Renal cortex interstitium (tissue), 11 donors: ENCODE data around the gene TAPBPL. TPM values are rescaled to one million over a fixed set of nuclear protein-coding genes. Genes with fewer than 3 reads are reported as not detected.

Experiments used
- DNase-seq, 11 donors: peaks; one replicate each; pipeline ENCODE4 v3.0.0-alpha.2; 2013; ENCODE audit warnings: low read depth in 9 of 11, low spot score in 4 of 11; ENCODE audit errors: extremely low read depth in 1 of 11
- polyA plus RNA-seq, 3 donors: library from polyadenylated mRNA; unstranded; fragments of 120-200 nt; gene quantifications; one replicate each; pipeline ENCODE4 v1.2.1, GENCODE V29; 2013; ENCODE audit not compliant: insufficient read length in 3 of 3

The TAPBPL gene
- polyA plus RNA-seq, 3 donors = 14.6 to 23.7 (median 14.8) TPM

DNA sequence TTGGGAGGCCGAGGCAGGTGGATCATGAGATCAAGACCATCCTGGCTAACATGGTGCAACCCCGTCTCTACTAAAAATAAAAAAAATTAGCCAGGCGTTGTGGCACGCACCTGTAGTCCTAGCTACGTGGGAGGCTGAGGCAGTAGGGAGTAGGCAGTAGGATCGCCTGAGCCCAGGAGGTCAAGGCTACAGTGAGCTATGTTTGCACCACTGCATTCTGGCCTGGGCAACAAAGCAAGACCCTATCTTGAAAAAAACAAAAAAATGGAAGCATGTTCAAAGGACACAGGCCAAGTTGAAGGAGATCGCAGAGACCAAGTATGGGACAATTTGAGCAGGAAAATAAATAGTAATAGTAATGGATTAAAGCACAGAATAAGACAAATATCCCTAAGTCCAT lies 56.2 kb downstream of the TAPBPL start:
- DNase-seq = no peak

Other genes starting within 250 kb of the TAPBPL start
- 1 to 10 TPM; 3.4 to 4.9 (median 4.1) TPM for gene PLEKHG6, start 141.4 kb upstream of the TAPBPL start, polyA plus RNA-seq
- 10 to 100 TPM; 77.6 to 93.0 (median 88.0) TPM for gene TNFRSF1A, start 110.0 kb upstream of the TAPBPL start, polyA plus RNA-seq
- 10 to 100 TPM; 64.1 to 91.6 (median 68.0) TPM for gene SCNN1A, start 76.5 kb upstream of the TAPBPL start, polyA plus RNA-seq
- 10 to 100 TPM; 52.6 to 71.7 (median 65.2) TPM for gene LTBR, start 67.9 kb upstream of the TAPBPL start, polyA plus RNA-seq
- 1 to 10 TPM in 2 of 3 donors, under 1 TPM in 1; 0.40 to 2.2 (median 1.3) TPM for gene CD27, start 7.1 kb upstream of the TAPBPL start, polyA plus RNA-seq
- 10 to 100 TPM; 10.3 to 12.6 (median 11.5) TPM for gene VAMP1, start 18.6 kb downstream of the TAPBPL start, polyA plus RNA-seq
- 100 to 1,000 TPM; 143 to 183 (median 174) TPM for gene MRPL51, start 41.2 kb downstream of the TAPBPL start, polyA plus RNA-seq
- gene NCAPD2, start 42.1 kb downstream of the TAPBPL start, polyA plus RNA-seq = 10 to 100 TPM; 63.8 to 69.8 (median 69.5) TPM
- 1,000 to 10,000 TPM; 2,032 to 2,404 (median 2,056) TPM for gene GAPDH, start 82.5 kb downstream of the TAPBPL start, polyA plus RNA-seq
- gene IFFO1, start 104.0 kb downstream of the TAPBPL start, polyA plus RNA-seq = 10 to 100 TPM; 12.8 to 18.2 (median 17.6) TPM
- gene NOP2, start 116.2 kb downstream of the TAPBPL start, polyA plus RNA-seq = 10 to 100 TPM; 24.5 to 30.7 (median 29.3) TPM
- 100 to 1,000 TPM; 294 to 313 (median 295) TPM for gene CHD4, start 155.3 kb downstream of the TAPBPL start, polyA plus RNA-seq
- gene LPAR5, start 183.9 kb downstream of the TAPBPL start, polyA plus RNA-seq = 1 to 10 TPM in 2 of 3 donors, under 1 TPM in 1; 0.96 to 1.5 (median 1.3) TPM
- 1 to 10 TPM; 3.1 to 6.8 (median 4.9) TPM for gene ACRBP, start 195.4 kb downstream of the TAPBPL start, polyA plus RNA-seq
- 100 to 1,000 TPM; 111 to 118 (median 112) TPM for gene ING4, start 211.1 kb downstream of the TAPBPL start, polyA plus RNA-seq
- 10 to 100 TPM; 87.2 to 99.6 (median 91.3) TPM for gene ZNF384, start 237.3 kb downstream of the TAPBPL start, polyA plus RNA-seq
- gene PIANP, start 248.8 kb downstream of the TAPBPL start, polyA plus RNA-seq = 10 to 100 TPM; 11.7 to 14.0 (median 13.0) TPM